Effector memory CD8-positive, alpha-beta T cell (primary cell): ENCODE results near the gene TCF12.

Experiments
- ATAC-seq: fragments of 150-1000 bp; cut with Tn5 transposase; replicated peaks from 2 replicates; pipeline ENCODE4 v1.10.0; 2021; ENCODE audit warnings: mild to moderate bottlenecking, moderate library complexity
- DNase-seq, 3 experiments: peaks; one replicate each; pipeline ENCODE4 v3.0.0; 2021
- H3K27ac Mint-ChIP-seq, 2 donors: one replicate each; pipeline ENCODE4 v1.8.0; 2022; ENCODE audit warnings: mild to moderate bottlenecking in 2 of 2, mixed read lengths in 2 of 2, moderate library complexity in 2 of 2
- H3K27me3 Mint-ChIP-seq, 2 donors: one replicate each; pipeline ENCODE4 v1.8.0; 2022; ENCODE audit warnings: mixed read lengths in 2 of 2
- H3K36me3 Mint-ChIP-seq: one replicate; pipeline ENCODE4 v1.8.0; 2022; ENCODE audit warnings: mild to moderate bottlenecking, moderate library complexity, mixed read lengths; ENCODE audit not compliant: insufficient read depth
- H3K4me1 Mint-ChIP-seq, 2 donors: one replicate each; pipeline ENCODE4 v1.8.0; 2022; ENCODE audit warnings: low read depth in 2 of 2, mixed read lengths in 2 of 2
- H3K4me3 Mint-ChIP-seq, 2 donors: one replicate each; pipeline ENCODE4 v1.8.0; 2022; ENCODE audit warnings: mild to moderate bottlenecking in 2 of 2, mixed read lengths in 2 of 2, moderate library complexity in 2 of 2
- H3K9me3 Mint-ChIP-seq, 2 donors: one replicate each; pipeline ENCODE4 v1.8.0; 2022; ENCODE audit warnings: mixed read lengths in 2 of 2

Gene TCF12

GRCh38 chr15:56963710-56964109 is 45.3 kb downstream of the TCF12 start:
- Mint-ChIP-seq H3K4me1 (peaks cover 21 to 45% of the 10 kb centered on the region in 2 donors), H3K4me3 (no peak overlapping the region), H3K9me3 (no peaks in the 10 kb centered on the region), H3K27ac (no peak overlapping the region), H3K27me3 (no peaks in the 10 kb centered on the region), H3K36me3 (peaks cover 4% of the 10 kb centered on the region)
- DNase-seq (no peak), ATAC-seq (no peak)

GRCh38 chr15:56964182-56964581 is 45.7 kb downstream of the TCF12 start:
- no peak overlapping the region for H3K4me3 Mint-ChIP-seq
- H3K36me3 Mint-ChIP-seq: peaks cover 4% of the 10 kb centered on the region
- ATAC-seq: no peak
- no peaks in the 10 kb centered on the region for H3K9me3 Mint-ChIP-seq
- no peak for DNase-seq
- no peak overlapping the region for H3K27ac Mint-ChIP-seq
- H3K4me1 Mint-ChIP-seq: peaks cover 26 to 48% of the 10 kb centered on the region in 2 donors
- H3K27me3 Mint-ChIP-seq: no peaks in the 10 kb centered on the region

GRCh38 chr15:56965231-56966013 is 47.0 kb downstream of the TCF12 start:
- no peak for DNase-seq
- Mint-ChIP-seq H3K27ac (no peak overlapping the region), H3K27me3 (no peaks in the 10 kb centered on the region), H3K9me3 (no peaks in the 10 kb centered on the region), H3K4me3 (no peak overlapping the region), H3K4me1 (peaks cover 30 to 58% of the 10 kb centered on the region in 2 donors), H3K36me3 (peaks cover 4% of the 10 kb centered on the region)
- ATAC-seq: no peak

GRCh38 chr15:56967336-56967735 is 48.9 kb downstream of the TCF12 start:
- no peaks in the 10 kb centered on the region for H3K36me3 Mint-ChIP-seq
- H3K9me3 Mint-ChIP-seq: no peaks in the 10 kb centered on the region
- ATAC-seq (no peak), DNase-seq (no peak)
- no peak overlapping the region for H3K27ac Mint-ChIP-seq
- H3K4me1 Mint-ChIP-seq: peaks cover 34 to 61% of the 10 kb centered on the region in 2 donors
- H3K27me3 Mint-ChIP-seq: no peaks in the 10 kb centered on the region
- H3K4me3 Mint-ChIP-seq: no peak overlapping the region

GRCh38 chr15:56968256-56968655 is 49.8 kb downstream of the TCF12 start:
- Mint-ChIP-seq H3K27ac (no peak overlapping the region), H3K4me1 (peaks cover 36 to 62% of the 10 kb centered on the region in 2 donors), H3K9me3 (no peaks in the 10 kb centered on the region), H3K27me3 (no peaks in the 10 kb centered on the region), H3K4me3 (no peak overlapping the region), H3K36me3 (no peaks in the 10 kb centered on the region)
- DNase-seq: no peak
- no peak for ATAC-seq

GRCh38 chr15:56968821-56969220 is 50.4 kb downstream of the TCF12 start:
- Mint-ChIP-seq H3K36me3 (no peaks in the 10 kb centered on the region), H3K4me1 (peaks cover 33 to 60% of the 10 kb centered on the region in 2 donors)

GRCh38 chr15:56969265-56969895 is 50.9 kb downstream of the TCF12 start:
- no peak overlapping the region for H3K27ac Mint-ChIP-seq
- no peak for ATAC-seq
- H3K9me3 Mint-ChIP-seq: no peaks in the 10 kb centered on the region
- H3K27me3 Mint-ChIP-seq: no peaks in the 10 kb centered on the region
- peaks cover 31 to 61% of the 10 kb centered on the region in 2 donors for H3K4me1 Mint-ChIP-seq
- no peak overlapping the region for H3K4me3 Mint-ChIP-seq
- no peak for DNase-seq
- H3K36me3 Mint-ChIP-seq: no peaks in the 10 kb centered on the region

More at GRCh38 chr15:56968821-56969220, 50.4 kb downstream of the TCF12 start:
- no peak overlapping the region for H3K4me3 Mint-ChIP-seq
- ATAC-seq: no peak
- no peaks in the 10 kb centered on the region for H3K27me3 Mint-ChIP-seq
- H3K9me3 Mint-ChIP-seq: no peaks in the 10 kb centered on the region
- H3K27ac Mint-ChIP-seq: no peak overlapping the region
- DNase-seq: no peak

GRCh38 chr15:56971571-56971970 is 53.1 kb downstream of the TCF12 start:
- H3K4me1 Mint-ChIP-seq: peaks cover 31 to 63% of the 10 kb centered on the region in 2 donors
- no peak overlapping the region for H3K27ac Mint-ChIP-seq

GRCh38 chr15:56972016-56972415 is 53.6 kb downstream of the TCF12 start:
- H3K9me3 Mint-ChIP-seq: no peaks in the 10 kb centered on the region
- ATAC-seq: no peak
- H3K27me3 Mint-ChIP-seq: no peaks in the 10 kb centered on the region
- no peaks in the 10 kb centered on the region for H3K36me3 Mint-ChIP-seq
- H3K27ac Mint-ChIP-seq: peak overlapping the region in 1 of 2 donors; percentile 14
- no peak overlapping the region for H3K4me3 Mint-ChIP-seq
- no peak for DNase-seq
- H3K4me1 Mint-ChIP-seq: peaks cover 31 to 64% of the 10 kb centered on the region in 2 donors

More at GRCh38 chr15:56971571-56971970, 53.1 kb downstream of the TCF12 start:
- no peaks in the 10 kb centered on the region for H3K9me3 Mint-ChIP-seq
- H3K36me3 Mint-ChIP-seq: no peaks in the 10 kb centered on the region
- DNase-seq (no peak), ATAC-seq (no peak)
- no peaks in the 10 kb centered on the region for H3K27me3 Mint-ChIP-seq
- H3K4me3 Mint-ChIP-seq: peak overlapping the region in 1 of 2 donors; percentile 44

- Mint-ChIP-seq H3K27me3 (no peaks in the 10 kb centered on the region), H3K4me3 (no peak overlapping the region), H3K36me3 (no peaks in the 10 kb centered on the region), H3K27ac (peak overlapping the region in 1 of 2 donors; percentile 14), H3K4me1 (peaks cover 30 to 64% of the 10 kb centered on the region in 2 donors), H3K9me3 (no peaks in the 10 kb centered on the region)
- DNase-seq (no peak), ATAC-seq (no peak)
These were observed 54.0 kb downstream of the TCF12 start for GRCh38 chr15:56972426-56972825.

- no peak for DNase-seq
- H3K27ac Mint-ChIP-seq: no peak overlapping the region
- peaks cover 26 to 60% of the 10 kb centered on the region in 2 donors for H3K4me1 Mint-ChIP-seq
- no peaks in the 10 kb centered on the region for H3K27me3 Mint-ChIP-seq
- H3K4me3 Mint-ChIP-seq: no peak overlapping the region
- ATAC-seq: no peak
- H3K36me3 Mint-ChIP-seq: no peaks in the 10 kb centered on the region
- no peaks in the 10 kb centered on the region for H3K9me3 Mint-ChIP-seq
These were observed 55.0 kb downstream of the TCF12 start for GRCh38 chr15:56973463-56973862.

- Mint-ChIP-seq H3K9me3 (no peaks in the 10 kb centered on the region), H3K4me1 (peaks cover 21 to 52% of the 10 kb centered on the region in 2 donors), H3K36me3 (no peaks in the 10 kb centered on the region), H3K4me3 (no peak overlapping the region), H3K27ac (no peak overlapping the region), H3K27me3 (no peaks in the 10 kb centered on the region)
- DNase-seq (no peak), ATAC-seq (no peak)
These were observed 58.8 kb downstream of the TCF12 start for GRCh38 chr15:56977232-56977631.

GRCh38 chr15:56978898-56979662 is 60.6 kb downstream of the TCF12 start:
- Mint-ChIP-seq H3K27me3 (no peaks in the 10 kb centered on the region), H3K9me3 (no peaks in the 10 kb centered on the region), H3K4me1 (peaks cover 16 to 44% of the 10 kb centered on the region in 2 donors), H3K36me3 (no peaks in the 10 kb centered on the region), H3K4me3 (no peak overlapping the region), H3K27ac (no peak overlapping the region)
- ATAC-seq: no peak
- no peak for DNase-seq
